LNCAP (cell line): ENCODE results near the gene IGFALS.

Experiments
- TF ChIP-seq, protein P1 (sequence below): fragments of 450-650 bp; IDR thresholded peaks from 2 replicates; pipeline ENCODE4 v1.5.1; 2017; ENCODE audit warnings: mild to moderate bottlenecking

IGFALS gene

GRCh38 chr16:1794908-1795666, 1.6 kb upstream of the IGFALS start:
- TF ChIP-seq, protein P1, sequence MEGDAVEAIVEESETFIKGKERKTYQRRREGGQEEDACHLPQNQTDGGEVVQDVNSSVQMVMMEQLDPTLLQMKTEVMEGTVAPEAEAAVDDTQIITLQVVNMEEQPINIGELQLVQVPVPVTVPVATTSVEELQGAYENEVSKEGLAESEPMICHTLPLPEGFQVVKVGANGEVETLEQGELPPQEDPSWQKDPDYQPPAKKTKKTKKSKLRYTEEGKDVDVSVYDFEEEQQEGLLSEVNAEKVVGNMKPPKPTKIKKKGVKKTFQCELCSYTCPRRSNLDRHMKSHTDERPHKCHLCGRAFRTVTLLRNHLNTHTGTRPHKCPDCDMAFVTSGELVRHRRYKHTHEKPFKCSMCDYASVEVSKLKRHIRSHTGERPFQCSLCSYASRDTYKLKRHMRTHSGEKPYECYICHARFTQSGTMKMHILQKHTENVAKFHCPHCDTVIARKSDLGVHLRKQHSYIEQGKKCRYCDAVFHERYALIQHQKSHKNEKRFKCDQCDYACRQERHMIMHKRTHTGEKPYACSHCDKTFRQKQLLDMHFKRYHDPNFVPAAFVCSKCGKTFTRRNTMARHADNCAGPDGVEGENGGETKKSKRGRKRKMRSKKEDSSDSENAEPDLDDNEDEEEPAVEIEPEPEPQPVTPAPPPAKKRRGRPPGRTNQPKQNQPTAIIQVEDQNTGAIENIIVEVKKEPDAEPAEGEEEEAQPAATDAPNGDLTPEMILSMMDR, result no peak

GRCh38 chr16:1794221-1794871, 841 bp upstream of the IGFALS start:
- TF ChIP-seq, protein P1, result no peak

- TF ChIP-seq, protein P1, result no peak
Measured at GRCh38 chr16:1792836-1793577, 498 bp downstream of the IGFALS start.

GRCh38 chr16:1791943-1792812, 1.3 kb downstream of the IGFALS start:
- TF ChIP-seq, protein P1, result no peak

DNA sequence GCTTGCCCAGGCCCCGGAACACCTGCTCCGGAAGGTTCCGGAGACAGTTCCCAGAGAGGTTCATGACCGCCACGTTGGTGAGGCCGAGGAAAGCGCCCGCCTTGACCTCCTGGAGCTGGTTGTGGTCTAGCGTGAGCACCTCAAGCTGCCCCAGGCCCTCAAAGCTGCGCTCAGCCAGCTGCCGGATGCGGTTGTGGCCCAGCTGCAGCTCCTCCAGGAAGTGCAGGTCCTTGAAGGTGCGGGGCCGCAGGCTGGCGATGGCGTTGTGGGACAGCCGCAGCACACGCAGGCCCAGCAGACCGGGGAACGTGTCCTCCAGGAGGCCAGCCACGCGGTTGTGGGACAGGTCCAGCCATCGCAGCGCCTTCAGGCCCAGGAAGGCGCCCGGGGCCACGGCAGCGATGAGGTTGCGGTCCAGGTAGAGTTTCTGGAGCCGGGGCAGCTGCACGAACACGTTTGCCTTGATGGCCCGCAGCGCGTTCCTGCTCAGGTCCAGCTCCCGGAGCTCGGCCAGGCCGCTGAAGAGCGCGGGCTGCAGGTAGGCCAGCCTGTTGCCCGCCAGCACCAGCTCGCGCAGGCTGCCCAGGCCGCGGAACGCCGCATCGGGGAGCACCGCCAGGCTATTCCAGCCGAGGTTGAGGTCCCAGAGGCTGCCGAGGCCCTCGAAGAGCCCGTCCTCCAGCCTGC, 2.1 kb downstream of the IGFALS start:
- TF ChIP-seq, protein P1, result no peak

DNA sequence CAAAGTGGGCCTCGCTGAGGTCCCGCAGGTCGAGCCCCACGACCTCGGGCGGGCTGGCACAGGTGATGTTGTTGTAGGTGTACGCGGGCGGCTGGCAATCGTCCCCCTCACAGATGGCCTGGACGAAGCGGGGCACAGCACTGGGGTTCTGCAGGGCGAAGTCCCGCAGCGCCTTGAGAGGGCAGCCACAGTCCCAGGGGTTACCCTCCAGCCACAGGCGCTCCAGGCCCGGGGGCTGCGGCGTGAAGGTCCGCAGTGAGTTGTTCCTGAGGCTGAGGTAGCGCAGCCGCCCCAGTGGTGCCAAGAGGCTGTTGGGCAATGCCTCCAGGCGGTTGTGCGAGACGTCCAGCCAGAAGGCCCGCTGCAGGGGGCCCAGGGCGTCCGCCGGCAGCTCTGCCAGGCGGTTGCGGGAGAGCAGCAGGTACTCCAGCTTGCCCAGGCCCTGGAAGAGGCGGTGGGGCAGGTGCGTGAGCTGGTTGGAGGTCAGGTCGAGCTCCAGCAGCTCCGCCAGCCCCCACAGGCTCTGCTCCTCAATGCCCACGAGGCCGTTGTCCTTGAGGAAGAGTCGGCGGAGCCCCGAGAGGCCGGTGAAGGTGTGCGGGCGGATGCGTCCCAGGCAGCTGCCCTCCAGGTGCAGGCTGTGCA, 2.8 kb downstream of the IGFALS start:
- TF ChIP-seq, protein P1, result no peak
